Activated CD4-positive, alpha-beta T cell treated with anti-CD3 and anti-CD28 coated beads, Interleukin-2, amount 10 ng/mL, durations not matched to agents 7 days and 5 days (primary cell): ENCODE data around the gene STEAP3. TPM values are rescaled to one million over a fixed set of nuclear protein-coding genes. Genes with fewer than 3 reads are reported as not detected.

Experiments
- CTCF ChIA-PET: fragments of 350-600 bp; sonication (Branson Sonifier 250); formaldehyde crosslinking; loops from one replicate; lab custom pipeline; 2021; ENCODE audit warnings: antibody characterized with exemption; lab: Charles Lee
- POLR2A ChIA-PET: fragments of 350-600 bp; sonication (Branson Sonifier 250); formaldehyde crosslinking; loops from one replicate; lab custom pipeline; 2021; ENCODE audit warnings: antibody characterized with exemption; lab: Charles Lee
- DNase-seq: peaks from one replicate; pipeline ENCODE4 v3.0.0-alpha.2; 2020
- H3K27ac Mint-ChIP-seq: one replicate; pipeline ENCODE4 v1.8.0; 2021; ENCODE audit warnings: mild to moderate bottlenecking, moderate library complexity, mixed read lengths
- H3K27me3 Mint-ChIP-seq: one replicate; pipeline ENCODE4 v1.8.0; 2021; ENCODE audit warnings: mixed read lengths
- H3K36me3 Mint-ChIP-seq: one replicate; pipeline ENCODE4 v1.8.0; 2021; ENCODE audit warnings: low read depth, mixed read lengths
- H3K4me1 Mint-ChIP-seq: one replicate; pipeline ENCODE4 v1.8.0; 2021; ENCODE audit warnings: mixed read lengths
- H3K4me3 Mint-ChIP-seq: one replicate; pipeline ENCODE4 v1.8.0; 2021; ENCODE audit warnings: mild to moderate bottlenecking, moderate library complexity, mixed read lengths
- H3K9me3 Mint-ChIP-seq: one replicate; pipeline ENCODE4 v1.8.0; 2021; ENCODE audit warnings: mixed read lengths
- total RNA-seq, 2 experiments: library from RNA; stranded (reverse); gene quantifications; one replicate each; pipeline ENCODE4 v1.2.3, GENCODE V29; 2021

Gene STEAP3
- total RNA-seq, 2 experiments from 2014 or later = 0.06 TPM; not detected in 1

GRCh38 chr2:119292226-119292625, 68.6 kb downstream of the STEAP3 start:
- Mint-ChIP-seq H3K9me3 (no peaks in the 10 kb centered on the region), H3K4me1 (peaks cover 3% of the 10 kb centered on the region), H3K27me3 (no peaks in the 10 kb centered on the region), H3K4me3 (no peak overlapping the region), H3K36me3 (no peaks in the 10 kb centered on the region), H3K27ac (no peak overlapping the region)
- CTCF ChIA-PET = interaction anchor here (1.0 kb wide), 1 partner anchor 39 kb away, joined by 3 read pairs; no protein-coding TSS in a partner anchor
- DNase-seq = no peak
- POLR2A ChIA-PET = no interaction called here

GRCh38 chr2:119293254-119293653, 69.6 kb downstream of the STEAP3 start:
- no peak for DNase-seq
- no peaks in the 10 kb centered on the region for H3K9me3 Mint-ChIP-seq
- H3K27ac Mint-ChIP-seq = no peak overlapping the region
- no peaks in the 10 kb centered on the region for H3K36me3 Mint-ChIP-seq
- ChIA-PET POLR2A (no interaction called here), CTCF (interaction anchor here (1.0 to 1.1 kb wide), 2 partner anchors 12 to 38 kb away, joined by 3 read pairs; no protein-coding TSS in a partner anchor)
- H3K4me1 Mint-ChIP-seq = peaks cover 3% of the 10 kb centered on the region
- no peaks in the 10 kb centered on the region for H3K27me3 Mint-ChIP-seq
- H3K4me3 Mint-ChIP-seq = no peak overlapping the region

DNA sequence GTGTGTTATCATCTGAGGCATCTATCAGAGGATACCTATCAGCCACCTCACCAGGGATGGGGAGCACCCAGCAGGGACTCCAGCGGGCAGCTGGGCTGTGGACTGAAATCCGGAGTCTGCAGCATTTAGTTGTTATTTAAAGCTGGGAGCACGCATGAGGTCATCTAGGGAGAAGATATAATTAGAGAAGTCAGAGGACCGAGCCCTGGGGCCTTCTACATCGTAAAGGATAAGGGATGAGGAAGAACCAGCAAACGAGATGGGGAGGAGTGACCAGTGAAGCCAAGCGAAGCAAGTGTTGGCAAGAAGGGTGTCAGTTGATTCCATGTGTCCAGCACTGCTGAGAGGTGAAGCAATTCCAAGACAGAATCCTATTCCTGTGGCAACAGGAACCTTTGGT, 70.3 kb downstream of the STEAP3 start:
- POLR2A ChIA-PET = no interaction called here
- Mint-ChIP-seq H3K36me3 (no peaks in the 10 kb centered on the region), H3K27me3 (no peaks in the 10 kb centered on the region), H3K4me3 (no peak overlapping the region), H3K4me1 (peaks cover 3% of the 10 kb centered on the region), H3K9me3 (no peaks in the 10 kb centered on the region), H3K27ac (no peak overlapping the region)
- no peak for DNase-seq
- CTCF ChIA-PET = interaction anchor here (1.1 kb wide), 1 partner anchor 12 kb away, joined by 3 read pairs; no protein-coding TSS in a partner anchor

DNA sequence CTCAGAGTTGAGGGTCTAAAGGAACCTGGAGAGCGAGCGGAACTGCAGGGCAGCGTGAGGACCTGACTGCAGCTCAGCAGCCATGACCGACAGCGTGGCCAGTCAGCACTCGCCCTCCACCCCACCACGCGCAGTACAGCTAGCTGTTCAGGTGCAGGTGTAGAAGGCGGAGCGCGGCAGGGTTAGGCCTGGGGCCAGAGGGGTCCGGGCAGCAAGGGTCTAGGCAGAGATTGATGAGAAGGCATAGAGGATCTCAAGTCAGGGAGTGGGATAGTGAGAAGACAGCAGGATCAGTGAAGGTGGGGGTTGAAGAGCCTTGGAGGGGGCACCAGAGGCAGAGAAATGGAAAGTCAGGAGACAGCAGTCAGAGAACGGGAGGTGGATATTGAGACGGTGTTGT, 71.0 kb downstream of the STEAP3 start:
- peaks cover 3% of the 10 kb centered on the region for H3K4me1 Mint-ChIP-seq
- H3K27me3 Mint-ChIP-seq = no peaks in the 10 kb centered on the region
- H3K27ac Mint-ChIP-seq = no peak overlapping the region
- no peaks in the 10 kb centered on the region for H3K36me3 Mint-ChIP-seq
- POLR2A ChIA-PET = no interaction called here
- no peaks in the 10 kb centered on the region for H3K9me3 Mint-ChIP-seq
- no peak for DNase-seq
- CTCF ChIA-PET = no interaction called here
- H3K4me3 Mint-ChIP-seq = no peak overlapping the region

GRCh38 chr2:119295688-119296375, 72.2 kb downstream of the STEAP3 start:
- Mint-ChIP-seq H3K9me3 (no peaks in the 10 kb centered on the region), H3K27ac (no peak overlapping the region), H3K4me3 (no peak overlapping the region), H3K36me3 (no peaks in the 10 kb centered on the region), H3K27me3 (no peaks in the 10 kb centered on the region), H3K4me1 (peaks cover 3% of the 10 kb centered on the region)
- DNase-seq = no peak
- ChIA-PET POLR2A (no interaction called here), CTCF (interaction anchor here (0.6 kb wide), 1 partner anchor 242 kb away, joined by 3 read pairs; no protein-coding TSS in a partner anchor)

DNA sequence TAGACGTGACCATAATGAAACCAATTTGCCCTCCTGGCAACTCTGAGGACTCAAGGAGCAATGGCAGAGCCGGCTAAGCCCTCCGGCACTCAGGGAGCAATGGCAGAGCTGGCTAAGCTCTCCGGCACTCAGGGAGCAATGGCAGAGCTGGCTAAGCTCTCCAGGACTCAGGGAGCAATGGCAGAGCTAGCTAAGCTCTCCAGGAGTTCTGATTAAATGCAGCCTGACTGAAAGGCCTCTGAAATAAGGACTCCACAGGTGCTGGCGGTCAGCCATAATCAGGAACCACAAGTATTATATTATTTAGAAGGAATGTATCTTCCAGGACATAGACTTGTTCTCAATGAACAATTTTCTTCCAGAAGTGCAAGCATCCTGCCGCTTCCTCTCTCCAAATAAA, 77.8 kb downstream of the STEAP3 start:
- Mint-ChIP-seq H3K4me1 (no peaks in the 10 kb centered on the region), H3K4me3 (no peak overlapping the region), H3K27ac (no peak overlapping the region), H3K36me3 (no peaks in the 10 kb centered on the region), H3K27me3 (no peaks in the 10 kb centered on the region), H3K9me3 (no peaks in the 10 kb centered on the region)
- ChIA-PET CTCF (interaction anchor here (0.6 to 1.3 kb wide), 2 partner anchors 11 to 1717 kb away, joined by 3 to 4 read pairs; no protein-coding TSS in a partner anchor), POLR2A (no interaction called here)
- no peak for DNase-seq

- POLR2A ChIA-PET = no interaction called here
- Mint-ChIP-seq H3K27ac (no peak overlapping the region), H3K4me1 (no peaks in the 10 kb centered on the region), H3K27me3 (no peaks in the 10 kb centered on the region), H3K36me3 (no peaks in the 10 kb centered on the region), H3K9me3 (no peaks in the 10 kb centered on the region), H3K4me3 (no peak overlapping the region)
- DNase-seq = no peak
- CTCF ChIA-PET = no interaction called here
These were observed 81.2 kb downstream of the STEAP3 start for GRCh38 chr2:119304847-119305246.

- DNase-seq = no peak
- no peaks in the 10 kb centered on the region for H3K9me3 Mint-ChIP-seq
- CTCF ChIA-PET = interaction anchor here (0.7 kb wide), 1 partner anchor 141 kb away, joined by 3 read pairs; no protein-coding TSS in a partner anchor
- H3K4me1 Mint-ChIP-seq = no peaks in the 10 kb centered on the region
- H3K27ac Mint-ChIP-seq = no peak overlapping the region
- POLR2A ChIA-PET = no interaction called here
- H3K36me3 Mint-ChIP-seq = no peaks in the 10 kb centered on the region
- no peaks in the 10 kb centered on the region for H3K27me3 Mint-ChIP-seq
- no peak overlapping the region for H3K4me3 Mint-ChIP-seq
These were observed 82.0 kb downstream of the STEAP3 start for GRCh38 chr2:119305497-119306195.

GRCh38 chr2:119306196-119306590, 82.6 kb downstream of the STEAP3 start:
- H3K9me3 Mint-ChIP-seq = no peaks in the 10 kb centered on the region
- DNase-seq = no peak
- H3K4me3 Mint-ChIP-seq = no peak overlapping the region
- no peaks in the 10 kb centered on the region for H3K36me3 Mint-ChIP-seq
- no peaks in the 10 kb centered on the region for H3K27me3 Mint-ChIP-seq
- ChIA-PET CTCF (no interaction called here), POLR2A (no interaction called here)
- H3K27ac Mint-ChIP-seq = no peak overlapping the region
- H3K4me1 Mint-ChIP-seq = no peaks in the 10 kb centered on the region

GRCh38 chr2:119307419-119308140, 83.9 kb downstream of the STEAP3 start:
- ChIA-PET CTCF (no interaction called here), POLR2A (no interaction called here)
- DNase-seq = no peak
- no peaks in the 10 kb centered on the region for H3K27me3 Mint-ChIP-seq
- no peaks in the 10 kb centered on the region for H3K9me3 Mint-ChIP-seq
- no peaks in the 10 kb centered on the region for H3K36me3 Mint-ChIP-seq
- no peak overlapping the region for H3K27ac Mint-ChIP-seq
- H3K4me1 Mint-ChIP-seq = no peaks in the 10 kb centered on the region
- no peak overlapping the region for H3K4me3 Mint-ChIP-seq

- H3K27me3 Mint-ChIP-seq = no peaks in the 10 kb centered on the region
- H3K9me3 Mint-ChIP-seq = no peaks in the 10 kb centered on the region
- H3K27ac Mint-ChIP-seq = no peak overlapping the region
- CTCF ChIA-PET = no interaction called here
- H3K4me3 Mint-ChIP-seq = no peak overlapping the region
- no peaks in the 10 kb centered on the region for H3K4me1 Mint-ChIP-seq
- POLR2A ChIA-PET = no interaction called here
- no peaks in the 10 kb centered on the region for H3K36me3 Mint-ChIP-seq
- DNase-seq = no peak
These were observed 85.2 kb downstream of the STEAP3 start for GRCh38 chr2:119308793-119309330.

DNA sequence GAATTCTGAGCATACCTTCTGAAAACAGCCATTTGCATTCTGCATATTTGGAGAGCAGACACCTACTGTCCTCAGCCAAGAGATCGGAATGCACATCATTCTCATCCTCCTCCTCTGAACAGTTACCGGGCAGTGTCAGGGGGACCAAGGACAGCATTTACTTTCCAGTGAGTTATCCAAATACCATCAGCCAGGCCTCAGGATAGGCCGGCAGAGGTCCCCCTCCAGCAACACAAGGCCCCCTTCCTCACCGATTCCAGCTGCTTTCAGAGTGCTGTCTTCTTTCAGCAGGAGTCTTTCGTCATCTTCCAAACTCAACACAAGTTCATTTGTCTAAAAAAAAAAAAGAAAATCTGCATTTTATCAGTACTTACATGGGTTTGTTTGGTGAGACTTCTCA, 87.7 kb downstream of the STEAP3 start:
- Mint-ChIP-seq H3K27me3 (no peaks in the 10 kb centered on the region), H3K4me1 (no peaks in the 10 kb centered on the region), H3K9me3 (no peaks in the 10 kb centered on the region), H3K27ac (no peak overlapping the region), H3K36me3 (no peaks in the 10 kb centered on the region), H3K4me3 (no peak overlapping the region)
- DNase-seq = no peak
- POLR2A ChIA-PET = no interaction called here
- CTCF ChIA-PET = no interaction called here

DNA sequence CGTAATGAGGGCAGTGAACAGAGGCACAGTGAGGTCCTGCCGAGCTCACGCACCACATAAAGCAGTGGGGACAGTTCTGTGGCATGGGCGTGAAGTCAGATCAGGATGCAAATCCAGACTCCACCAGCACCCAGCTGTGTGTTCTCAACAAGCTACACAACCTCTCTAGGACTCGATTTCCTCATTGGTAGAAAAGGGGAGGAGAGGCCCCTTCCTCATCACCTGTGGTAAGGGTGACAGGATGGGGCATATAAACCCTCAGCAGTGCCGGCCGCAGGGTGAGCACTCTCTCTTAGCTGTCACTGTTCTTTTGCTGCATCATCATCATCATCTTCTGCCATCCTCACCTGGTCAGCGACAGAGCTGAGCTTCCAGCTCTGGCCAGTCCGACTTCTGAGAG, 88.2 kb downstream of the STEAP3 start:
- ChIA-PET CTCF (no interaction called here), POLR2A (no interaction called here)
- H3K4me1 Mint-ChIP-seq = no peaks in the 10 kb centered on the region
- H3K4me3 Mint-ChIP-seq = no peak overlapping the region
- H3K9me3 Mint-ChIP-seq = no peaks in the 10 kb centered on the region
- no peak for DNase-seq
- no peak overlapping the region for H3K27ac Mint-ChIP-seq
- no peaks in the 10 kb centered on the region for H3K27me3 Mint-ChIP-seq
- H3K36me3 Mint-ChIP-seq = no peaks in the 10 kb centered on the region
